NCI-H1436 treated with DMSO at 0.1 percent for 48 hours (cell line): Measurements from ENCODE around the gene PCDHB13.
A peak's percentile ranks its signal among the peaks of the same experiment; 100 is the strongest.
"Not testable (repeated sequence)": the region's sequence is repeated elsewhere in the genome, so short reads cannot be mapped to it uniquely, and the experiment has no call there.

Experiments
- DNase-seq: peaks from one replicate; lab custom pipeline; 2025; lab: John Stamatoyannopoulos, UW

The PCDHB13 gene

DNA sequence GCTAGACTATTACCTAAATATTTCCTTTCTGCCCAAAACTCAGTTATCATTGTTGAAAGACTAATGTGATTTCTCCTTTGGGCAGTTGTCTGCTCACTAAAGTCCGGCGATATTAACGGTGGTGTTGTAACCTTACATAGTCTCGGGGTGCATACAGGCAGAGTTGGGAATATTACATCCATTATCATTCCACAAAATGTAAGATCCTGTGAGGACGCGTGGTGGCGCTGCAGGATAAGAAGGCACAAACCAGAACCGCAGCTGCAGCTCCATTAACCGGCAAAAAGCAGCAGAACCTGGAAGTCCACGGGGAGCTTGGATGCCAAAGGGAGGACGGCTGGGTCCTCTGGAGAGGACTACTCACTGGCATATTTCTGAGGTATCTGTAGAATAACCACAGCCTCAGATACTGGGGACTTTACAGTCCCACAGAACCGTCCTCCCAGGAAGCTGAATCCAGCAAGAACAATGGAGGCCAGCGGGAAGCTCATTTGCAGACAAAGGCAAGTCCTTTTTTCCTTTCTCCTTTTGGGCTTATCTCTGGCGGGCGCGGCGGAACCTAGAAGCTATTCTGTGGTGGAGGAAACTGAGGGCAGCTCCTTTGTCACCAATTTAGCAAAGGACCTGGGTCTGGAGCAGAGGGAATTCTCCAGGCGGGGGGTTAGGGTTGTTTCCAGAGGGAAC, at the start of gene PCDHB13:
PCDHB13 (plus strand) TSS at position 264 of the 684 bp plus-strand sequence; CDS start at position 469, 205 bp downstream.
- DNase-seq: not testable (repeated sequence)

DNA sequence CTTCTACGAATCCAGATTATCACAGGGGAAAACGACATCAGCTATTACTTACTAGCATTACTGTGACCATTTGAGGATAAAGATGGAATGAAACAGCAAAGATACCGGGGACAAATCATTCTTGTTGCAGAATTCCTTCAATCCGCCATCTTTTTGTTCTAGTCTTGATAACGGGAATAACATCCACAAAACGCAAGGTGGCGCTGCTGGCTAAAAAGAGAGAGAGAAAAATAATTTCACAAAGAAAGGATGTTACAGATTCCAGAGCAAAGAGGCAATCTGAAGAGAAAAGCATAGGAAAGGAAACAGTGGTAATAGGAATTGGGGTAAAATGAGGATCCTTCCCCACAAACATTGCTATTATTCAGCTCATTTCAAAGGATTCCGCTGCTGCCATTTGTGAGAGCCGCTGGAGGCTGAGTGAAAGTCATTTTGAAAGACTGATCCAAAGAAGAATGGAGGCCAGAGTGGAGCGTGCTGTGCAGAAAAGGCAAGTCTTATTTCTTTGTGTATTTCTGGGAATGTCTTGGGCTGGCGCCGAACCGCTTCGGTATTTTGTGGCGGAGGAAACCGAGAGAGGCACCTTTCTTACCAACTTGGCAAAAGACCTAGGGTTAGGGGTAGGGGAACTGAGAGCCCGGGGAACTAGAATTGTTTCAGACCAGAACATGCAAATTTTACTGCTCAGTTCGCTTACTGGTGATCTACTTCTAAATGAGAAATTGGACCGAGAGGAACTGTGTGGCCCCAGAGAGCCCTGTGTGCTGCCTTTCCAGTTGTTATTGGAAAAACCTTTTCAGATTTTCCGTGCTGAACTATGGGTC, 41.1 kb upstream of the PCDHB13 start, which contains the start of gene PCDHB7:
PCDHB7 (plus strand) TSS at position 264 of the 824 bp plus-strand sequence; CDS start at position 456, 192 bp downstream.
- DNase-seq: no peak

GRCh38 chr5:141174291-141175104, 39.2 kb upstream of the PCDHB13 start:
- DNase-seq: not testable (repeated sequence)

GRCh38 chr5:141175933-141176332, 37.8 kb upstream of the PCDHB13 start:
- no peak for DNase-seq

DNA sequence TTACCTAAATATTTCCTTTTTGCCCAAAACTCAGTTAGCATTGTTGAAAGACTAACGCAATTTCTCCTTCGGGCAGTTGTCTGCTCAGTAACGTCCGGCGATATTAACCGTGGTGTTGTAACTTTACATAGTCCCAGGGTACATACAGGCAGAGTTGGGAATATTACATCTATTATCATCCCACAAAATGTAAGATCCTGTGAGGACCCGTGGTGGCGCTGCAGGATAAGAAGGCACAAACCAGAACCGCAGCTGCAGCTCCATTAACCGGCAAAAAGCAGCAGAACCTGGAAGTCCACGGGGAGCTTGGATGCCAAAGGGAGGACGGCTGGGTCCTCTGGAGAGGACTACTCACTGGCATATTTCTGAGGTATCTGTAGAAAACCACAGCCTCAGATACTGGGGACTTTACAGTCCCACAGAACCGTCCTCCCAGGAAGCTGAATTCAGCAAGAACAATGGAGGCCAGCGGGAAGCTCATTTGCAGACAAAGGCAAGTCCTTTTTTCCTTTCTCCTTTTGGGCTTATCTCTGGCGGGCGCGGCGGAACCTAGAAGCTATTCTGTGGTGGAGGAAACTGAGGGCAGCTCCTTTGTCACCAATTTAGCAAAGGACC, 36.0 kb upstream of the PCDHB13 start, which contains the start of gene PCDHB8:
PCDHB8 (plus strand) TSS at position 214 of the 615 bp plus-strand sequence; CDS start at position 459, 245 bp downstream.
- DNase-seq: peak; percentile 36

- not testable (repeated sequence) for DNase-seq
Measured at GRCh38 chr5:141179371-141179770, 34.3 kb upstream of the PCDHB13 start.

GRCh38 chr5:141179876-141180275, 33.8 kb upstream of the PCDHB13 start:
- DNase-seq: not testable (repeated sequence)

DNA sequence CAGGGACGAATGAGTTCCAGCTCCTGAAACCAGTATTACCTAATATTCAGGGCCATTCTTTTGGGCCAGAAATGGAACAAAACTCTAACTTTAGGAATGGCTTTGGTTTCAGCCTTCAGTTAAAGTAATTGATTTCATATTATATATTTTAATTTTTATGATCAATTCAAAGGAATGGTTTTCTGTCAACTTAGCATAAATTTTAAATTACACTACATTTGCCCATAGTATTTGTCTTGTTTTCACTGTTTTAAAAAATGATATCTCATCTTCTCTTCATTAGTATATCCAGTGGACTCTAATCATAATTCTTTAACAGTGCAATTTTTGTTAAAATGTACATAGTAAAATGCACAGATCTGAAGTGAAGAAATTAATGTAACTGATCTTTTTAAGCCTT, 33.4 kb upstream of the PCDHB13 start:
- DNase-seq: no peak

- DNase-seq: no peak
Measured at GRCh38 chr5:141182248-141182647, 31.5 kb upstream of the PCDHB13 start, which contains the start of gene PCDHB16. Gene PCDHB16, plus strand, starts transcription at chr5:141182387. Its CDS starts 173 bp downstream, at chr5:141182560.

DNA sequence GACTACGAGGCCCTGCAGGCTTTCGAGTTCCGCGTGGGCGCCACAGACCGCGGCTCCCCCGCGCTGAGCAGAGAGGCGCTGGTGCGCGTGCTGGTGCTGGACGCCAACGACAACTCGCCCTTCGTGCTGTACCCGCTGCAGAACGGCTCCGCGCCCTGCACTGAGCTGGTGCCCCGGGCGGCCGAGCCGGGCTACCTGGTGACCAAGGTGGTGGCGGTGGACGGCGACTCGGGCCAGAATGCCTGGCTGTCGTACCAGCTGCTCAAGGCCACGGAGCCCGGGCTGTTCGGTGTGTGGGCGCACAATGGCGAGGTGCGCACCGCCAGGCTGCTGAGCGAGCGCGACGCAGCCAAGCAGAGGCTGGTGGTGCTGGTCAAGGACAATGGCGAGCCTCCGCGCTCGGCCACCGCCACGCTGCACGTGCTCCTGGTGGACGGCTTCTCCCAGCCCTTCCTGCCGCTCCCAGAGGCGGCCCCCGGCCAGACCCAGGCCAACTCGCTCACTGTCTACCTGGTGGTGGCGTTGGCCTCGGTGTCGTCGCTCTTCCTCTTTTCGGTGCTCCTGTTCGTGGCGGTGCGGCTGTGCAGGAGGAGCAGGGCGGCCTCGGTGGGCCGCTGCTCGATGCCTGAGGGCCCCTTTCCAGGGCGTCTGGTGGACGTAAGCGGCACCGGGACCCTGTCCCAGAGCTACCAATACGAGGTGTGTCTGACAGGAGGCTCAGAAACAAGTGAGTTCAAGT, 29.4 kb upstream of the PCDHB13 start:
- not testable (repeated sequence) for DNase-seq

DNA sequence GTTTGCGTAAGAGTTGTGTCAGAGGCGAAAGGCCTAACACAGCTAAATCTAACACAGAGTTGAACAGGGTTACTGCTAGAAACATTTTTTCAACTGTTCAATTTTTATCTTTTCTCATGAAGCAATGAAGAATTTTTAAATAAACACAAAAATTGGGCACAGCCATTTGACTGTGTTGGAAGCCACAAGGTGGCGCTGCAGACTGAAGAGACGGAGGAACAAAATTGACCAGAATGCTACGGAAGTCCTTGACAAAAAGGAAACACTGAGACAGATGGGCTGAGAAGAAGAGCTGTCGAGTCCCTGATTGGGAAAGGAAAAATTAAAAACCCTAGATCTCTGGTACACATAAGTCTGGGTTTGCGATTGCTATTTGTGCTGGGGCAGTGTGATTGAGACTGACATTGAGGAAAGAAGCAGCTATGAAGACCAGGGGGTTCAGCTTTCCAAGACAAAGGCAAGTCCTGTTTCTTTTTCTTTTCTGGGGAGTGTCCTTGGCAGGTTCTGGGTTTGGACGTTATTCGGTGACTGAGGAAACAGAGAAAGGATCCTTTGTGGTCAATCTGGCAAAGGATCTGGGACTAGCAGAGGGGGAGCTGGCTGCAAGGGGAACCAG, 26.7 kb upstream of the PCDHB13 start, which contains the start of gene PCDHB9:
PCDHB9 (plus strand) TSS at position 265 of the 616 bp plus-strand sequence; CDS start at position 423, 158 bp downstream.
- no peak for DNase-seq

DNA sequence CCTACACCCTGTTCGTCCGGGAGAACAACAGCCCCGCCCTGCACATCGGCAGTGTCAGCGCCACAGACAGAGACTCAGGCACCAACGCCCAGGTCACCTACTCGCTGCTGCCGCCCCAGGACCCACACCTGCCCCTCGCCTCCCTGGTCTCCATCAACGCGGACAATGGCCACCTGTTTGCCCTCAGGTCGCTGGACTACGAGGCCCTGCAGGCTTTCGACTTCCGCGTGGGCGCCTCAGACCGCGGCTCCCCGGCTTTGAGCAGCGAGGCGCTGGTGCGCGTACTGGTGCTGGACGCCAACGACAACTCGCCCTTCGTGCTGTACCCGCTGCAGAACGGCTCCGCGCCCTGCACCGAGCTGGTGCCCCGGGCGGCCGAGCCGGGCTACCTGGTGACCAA, 25.0 kb upstream of the PCDHB13 start:
- not testable (repeated sequence) for DNase-seq

- not testable (repeated sequence) for DNase-seq
Measured at GRCh38 chr5:141189131-141189530, 24.6 kb upstream of the PCDHB13 start.

GRCh38 chr5:141192110-141192725, 21.5 kb upstream of the PCDHB13 start, which contains the start of gene PCDHB10:
Gene PCDHB10, plus strand, starts transcription at chr5:141192353. Its CDS starts 200 bp downstream, at chr5:141192553.
- no peak for DNase-seq

- DNase-seq: not testable (repeated sequence)
Measured at GRCh38 chr5:141194332-141194731, 19.4 kb upstream of the PCDHB13 start.

GRCh38 chr5:141196363-141196762, 17.4 kb upstream of the PCDHB13 start:
- DNase-seq: no peak

- DNase-seq: no peak
Measured at GRCh38 chr5:141199359-141200235, 14.1 kb upstream of the PCDHB13 start, which contains the start of gene PCDHB11. Gene PCDHB11, plus strand, starts transcription at chr5:141199627. Its CDS starts 148 bp downstream, at chr5:141199775.

DNA sequence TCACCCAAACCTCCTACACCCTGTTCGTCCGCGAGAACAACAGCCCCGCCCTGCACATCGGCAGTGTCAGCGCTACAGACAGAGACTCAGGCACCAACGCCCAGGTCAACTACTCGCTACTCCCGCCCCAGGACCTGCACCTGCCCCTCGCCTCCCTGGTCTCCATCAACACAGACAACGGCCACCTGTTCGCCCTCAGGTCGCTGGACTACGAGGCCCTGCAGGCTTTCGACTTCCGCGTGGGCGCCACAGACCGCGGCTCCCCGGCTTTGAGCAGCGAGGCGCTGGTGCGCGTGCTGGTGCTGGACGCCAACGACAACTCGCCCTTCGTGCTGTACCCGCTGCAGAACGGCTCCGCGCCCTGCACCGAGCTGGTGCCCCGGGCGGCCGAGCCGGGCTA, 12.6 kb upstream of the PCDHB13 start:
- DNase-seq: not testable (repeated sequence)
